Measurements from ENCODE around the gene CEP152. TPM values are rescaled to one million over a fixed set of nuclear protein-coding genes. Genes with fewer than 3 reads are reported as not detected.

The CEP152 gene
- total and polyA plus RNA-seq, 10 of the 15 experiments (the other 5 are each of a cell fraction or from before 2014, with no cell fraction given): 5.3 to 22.6 (median 14.2) TPM

DNA sequence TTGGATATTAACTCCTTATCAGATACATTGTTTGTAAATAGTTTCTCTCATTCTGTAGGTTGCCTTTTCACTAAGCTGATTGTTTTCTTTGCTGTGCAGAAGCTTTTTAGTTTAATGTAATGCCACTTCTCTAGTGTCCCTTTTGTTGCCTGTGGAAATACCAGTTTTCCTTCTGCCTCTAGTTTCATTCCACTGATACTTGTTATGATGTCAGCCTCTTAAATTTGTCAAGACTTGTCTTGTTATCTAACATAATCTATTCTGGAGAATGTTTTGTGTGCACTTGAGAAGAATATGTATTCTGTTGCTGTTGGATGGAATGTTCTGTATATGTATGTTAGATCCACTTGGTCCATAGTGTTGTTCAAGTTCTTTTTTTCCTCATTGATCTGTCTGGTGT is 18.0 kb upstream of the CEP152 start:
- Histone ChIP-seq H3K36me3 (ENCODE audit: control insufficient read depth in 2 of 2, insufficient read depth in 2 of 2, low read length in 1 of 2) (no peaks in the 10 kb centered on the region), H3K4me1 (ENCODE audit: control insufficient read depth, insufficient read depth, low read length) (no peaks in the 10 kb centered on the region), H3K9ac (ENCODE audit: control insufficient read depth, insufficient read depth, low read length) (no peak overlapping the region), H3K27me3 (replicated peaks in 1 of 2; ENCODE audit: control insufficient read depth in 2 of 2, insufficient read depth in 2 of 2, low read length in 1 of 2) (no peaks in the 10 kb centered on the region), H2AFZ (ENCODE audit: control insufficient read depth, low read depth, low read length) (no peak overlapping the region), H3K4me2 (ENCODE audit: control insufficient read depth, insufficient read depth) (no peak overlapping the region), H3K27ac (ENCODE audit: control insufficient read depth, insufficient read depth) (no peak overlapping the region), H4K20me1 (ENCODE audit: control insufficient read depth, insufficient read depth) (no peaks in the 10 kb centered on the region), H3K79me2 (ENCODE audit: control insufficient read depth, insufficient read depth, low read length) (no peaks in the 10 kb centered on the region), H3K9me3 (replicated peaks; ENCODE audit: control insufficient read depth, insufficient read depth, low read length) (no peaks in the 10 kb centered on the region; the same call in 2 of the 3 replicates), H3K4me3 (no peak overlapping the region)
- FAIRE-seq: no peak
- no peak for DNase-seq (ENCODE audit: low read depth, low spot score)
- in situ Hi-C loops (cut with MboI): no loop called here
- intact Hi-C loops (cut with micrococcal nuclease; ENCODE audit: unreplicated experiment): no loop called here
- ChIA-PET POLR2A (no interaction called here), SMC1A (ENCODE audit: uncharacterized antibody, unreplicated experiment) (no interaction called here), CTCF (no interaction called here), RAD21 (ENCODE audit: unreplicated experiment) (no interaction called here)
- BruUV-seq (replicated peaks): no TSS peak
- TF ChIP-seq MYB (IDR thresholded peaks at IDR 0.05; ENCODE audit: borderline replicate concordance, low read depth, low read length): no peak
- ATAC-seq: no peak

DNA sequence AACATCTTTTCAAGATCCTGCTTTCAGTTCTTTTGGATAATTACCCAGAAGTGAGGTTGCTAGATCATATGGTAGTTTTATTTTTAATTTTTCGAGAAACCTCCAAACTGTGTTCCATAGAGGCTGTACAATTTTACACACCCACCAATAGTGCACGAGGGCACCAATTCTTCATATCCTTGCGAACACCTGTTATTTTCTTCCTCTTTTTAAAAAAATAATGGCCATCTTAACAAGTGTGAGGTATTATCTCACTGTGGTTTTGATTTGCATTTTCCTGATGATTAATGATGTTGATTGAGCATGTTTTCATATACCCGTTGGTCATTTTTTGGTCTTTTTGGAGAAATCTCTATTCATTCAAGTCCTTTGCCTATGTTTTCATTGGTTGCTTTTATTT is 17.6 kb upstream of the CEP152 start:
- intact Hi-C loops (cut with micrococcal nuclease; ENCODE audit: unreplicated experiment): no loop called here
- 30% methylated on average over 4 of the region's 4 CpGs for WGBS (ENCODE audit: insufficient coverage, insufficient replicate concordance, low lambda C conversion rate, missing lambda C conversion rate)
- SMC1A ChIA-PET (ENCODE audit: uncharacterized antibody, unreplicated experiment): no interaction called here

More for the DNA sequence above, 17.6 kb upstream of the CEP152 start:
- Histone ChIP-seq H2AFZ (ENCODE audit: control insufficient read depth, low read depth, low read length) (no peak overlapping the region), H3K4me1 (ENCODE audit: control insufficient read depth, insufficient read depth, low read length) (no peaks in the 10 kb centered on the region), H3K9ac (ENCODE audit: control insufficient read depth, insufficient read depth, low read length) (no peak overlapping the region), H3K9me3 (replicated peaks; ENCODE audit: control insufficient read depth, insufficient read depth, low read length) (no peaks in the 10 kb centered on the region; the same call in 2 of the 3 replicates), H3K36me3 (ENCODE audit: control insufficient read depth in 2 of 2, insufficient read depth in 2 of 2, low read length in 1 of 2) (no peaks in the 10 kb centered on the region), H3K4me3 (no peak overlapping the region), H3K27me3 (replicated peaks in 1 of 2; ENCODE audit: control insufficient read depth in 2 of 2, insufficient read depth in 2 of 2, low read length in 1 of 2) (no peaks in the 10 kb centered on the region), H4K20me1 (ENCODE audit: control insufficient read depth, insufficient read depth) (no peaks in the 10 kb centered on the region), H3K27ac (ENCODE audit: control insufficient read depth, insufficient read depth) (no peak overlapping the region), H3K79me2 (ENCODE audit: control insufficient read depth, insufficient read depth, low read length) (no peaks in the 10 kb centered on the region), H3K4me2 (ENCODE audit: control insufficient read depth, insufficient read depth) (no peak overlapping the region)
- CTCF ChIA-PET: no interaction called here
- FAIRE-seq: no peak
- TF ChIP-seq, protein P1, sequence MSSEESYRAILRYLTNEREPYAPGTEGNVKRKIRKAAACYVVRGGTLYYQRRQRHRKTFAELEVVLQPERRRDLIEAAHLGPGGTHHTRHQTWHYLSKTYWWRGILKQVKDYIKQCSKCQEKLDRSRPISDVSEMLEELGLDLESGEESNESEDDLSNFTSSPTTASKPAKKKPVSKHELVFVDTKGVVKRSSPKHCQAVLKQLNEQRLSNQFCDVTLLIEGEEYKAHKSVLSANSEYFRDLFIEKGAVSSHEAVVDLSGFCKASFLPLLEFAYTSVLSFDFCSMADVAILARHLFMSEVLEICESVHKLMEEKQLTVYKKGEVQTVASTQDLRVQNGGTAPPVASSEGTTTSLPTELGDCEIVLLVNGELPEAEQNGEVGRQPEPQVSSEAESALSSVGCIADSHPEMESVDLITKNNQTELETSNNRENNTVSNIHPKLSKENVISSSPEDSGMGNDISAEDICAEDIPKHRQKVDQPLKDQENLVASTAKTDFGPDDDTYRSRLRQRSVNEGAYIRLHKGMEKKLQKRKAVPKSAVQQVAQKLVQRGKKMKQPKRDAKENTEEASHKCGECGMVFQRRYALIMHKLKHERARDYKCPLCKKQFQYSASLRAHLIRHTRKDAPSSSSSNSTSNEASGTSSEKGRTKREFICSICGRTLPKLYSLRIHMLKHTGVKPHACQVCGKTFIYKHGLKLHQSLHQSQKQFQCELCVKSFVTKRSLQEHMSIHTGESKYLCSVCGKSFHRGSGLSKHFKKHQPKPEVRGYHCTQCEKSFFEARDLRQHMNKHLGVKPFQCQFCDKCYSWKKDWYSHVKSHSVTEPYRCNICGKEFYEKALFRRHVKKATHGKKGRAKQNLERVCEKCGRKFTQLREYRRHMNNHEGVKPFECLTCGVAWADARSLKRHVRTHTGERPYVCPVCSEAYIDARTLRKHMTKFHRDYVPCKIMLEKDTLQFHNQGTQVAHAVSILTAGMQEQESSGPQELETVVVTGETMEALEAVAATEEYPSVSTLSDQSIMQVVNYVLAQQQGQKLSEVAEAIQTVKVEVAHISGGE (CRISPR knock-in tag; IDR thresholded peaks at IDR 0.05): no peak
- TF ChIP-seq MEF2A (IDR thresholded peaks at IDR 0.05; ENCODE audit: insufficient read depth, low read depth, low read length) (no peak), SUPT20H (IDR thresholded peaks at IDR 0.05; ENCODE audit: borderline replicate concordance, control insufficient read depth, low read depth, low read length) (no peak), ATF7 (IDR thresholded peaks at IDR 0.05; ENCODE audit: low read depth) (no peak), NR2C1 (IDR thresholded peaks at IDR 0.05) (no peak)
- TF ChIP-seq, protein P2, sequence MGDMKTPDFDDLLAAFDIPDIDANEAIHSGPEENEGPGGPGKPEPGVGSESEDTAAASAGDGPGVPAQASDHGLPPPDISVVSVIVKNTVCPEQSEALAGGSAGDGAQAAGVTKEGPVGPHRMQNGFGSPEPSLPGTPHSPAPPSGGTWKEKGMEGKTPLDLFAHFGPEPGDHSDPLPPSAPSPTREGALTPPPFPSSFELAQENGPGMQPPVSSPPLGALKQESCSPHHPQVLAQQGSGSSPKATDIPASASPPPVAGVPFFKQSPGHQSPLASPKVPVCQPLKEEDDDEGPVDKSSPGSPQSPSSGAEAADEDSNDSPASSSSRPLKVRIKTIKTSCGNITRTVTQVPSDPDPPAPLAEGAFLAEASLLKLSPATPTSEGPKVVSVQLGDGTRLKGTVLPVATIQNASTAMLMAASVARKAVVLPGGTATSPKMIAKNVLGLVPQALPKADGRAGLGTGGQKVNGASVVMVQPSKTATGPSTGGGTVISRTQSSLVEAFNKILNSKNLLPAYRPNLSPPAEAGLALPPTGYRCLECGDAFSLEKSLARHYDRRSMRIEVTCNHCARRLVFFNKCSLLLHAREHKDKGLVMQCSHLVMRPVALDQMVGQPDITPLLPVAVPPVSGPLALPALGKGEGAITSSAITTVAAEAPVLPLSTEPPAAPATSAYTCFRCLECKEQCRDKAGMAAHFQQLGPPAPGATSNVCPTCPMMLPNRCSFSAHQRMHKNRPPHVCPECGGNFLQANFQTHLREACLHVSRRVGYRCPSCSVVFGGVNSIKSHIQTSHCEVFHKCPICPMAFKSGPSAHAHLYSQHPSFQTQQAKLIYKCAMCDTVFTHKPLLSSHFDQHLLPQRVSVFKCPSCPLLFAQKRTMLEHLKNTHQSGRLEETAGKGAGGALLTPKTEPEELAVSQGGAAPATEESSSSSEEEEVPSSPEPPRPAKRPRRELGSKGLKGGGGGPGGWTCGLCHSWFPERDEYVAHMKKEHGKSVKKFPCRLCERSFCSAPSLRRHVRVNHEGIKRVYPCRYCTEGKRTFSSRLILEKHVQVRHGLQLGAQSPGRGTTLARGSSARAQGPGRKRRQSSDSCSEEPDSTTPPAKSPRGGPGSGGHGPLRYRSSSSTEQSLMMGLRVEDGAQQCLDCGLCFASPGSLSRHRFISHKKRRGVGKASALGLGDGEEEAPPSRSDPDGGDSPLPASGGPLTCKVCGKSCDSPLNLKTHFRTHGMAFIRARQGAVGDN (IDR thresholded peaks at IDR 0.05): no peak
- BruUV-seq (replicated peaks): no TSS peak
- no peak for ATAC-seq
- in situ Hi-C loops (cut with MboI): no loop called here
- RAD21 ChIA-PET (ENCODE audit: unreplicated experiment): no interaction called here
- DNase-seq (ENCODE audit: low read depth, low spot score): no peak
- POLR2A ChIA-PET: no interaction called here
